ENCODE measurements around the gene HSPA12A.

HSPA12A gene

GRCh38 chr10:116764979-116765378, 22.6 kb upstream of the HSPA12A start:
- no peaks in the 10 kb centered on the region for H3K36me3 ChIP-seq (ENCODE audit: insufficient read depth, low read length)
- H3K9ac ChIP-seq (ENCODE audit: low read depth, low read length) = no peak overlapping the region
- H3K4me1 ChIP-seq (ENCODE audit: insufficient read depth, low read length) = peaks cover 8% of the 10 kb centered on the region; the same call in 1 of the 2 replicates

GRCh38 chr10:116763440-116763839, 21.1 kb upstream of the HSPA12A start:
- Histone ChIP-seq H3K9ac (ENCODE audit: low read depth, low read length) (no peak overlapping the region), H3K36me3 (ENCODE audit: insufficient read depth, low read length) (no peaks in the 10 kb centered on the region), H3K9me3 (ENCODE audit: control insufficient read depth, insufficient read depth, low read length) (peaks cover 14% of the 10 kb centered on the region), H3K4me1 (ENCODE audit: insufficient read depth, low read length) (peaks cover 8% of the 10 kb centered on the region; the same call in 1 of the 2 replicates)

More at GRCh38 chr10:116764979-116765378, 22.6 kb upstream of the HSPA12A start:
- peaks cover 11% of the 10 kb centered on the region for H3K9me3 ChIP-seq (ENCODE audit: control insufficient read depth, insufficient read depth, low read length)

GRCh38 chr10:116761883-116762282, 19.5 kb upstream of the HSPA12A start:
- no peaks in the 10 kb centered on the region for H3K36me3 ChIP-seq (ENCODE audit: insufficient read depth, low read length)
- H3K9me3 ChIP-seq (ENCODE audit: control insufficient read depth, insufficient read depth, low read length) = peaks cover 14% of the 10 kb centered on the region
- no peak overlapping the region for H3K9ac ChIP-seq (ENCODE audit: low read depth, low read length)
- peaks cover 3% of the 10 kb centered on the region; the same call in 1 of the 2 replicates for H3K4me1 ChIP-seq (ENCODE audit: insufficient read depth, low read length)

- H3K9ac ChIP-seq (ENCODE audit: low read depth, low read length) = no peak overlapping the region
- H3K9me3 ChIP-seq (ENCODE audit: control insufficient read depth, insufficient read depth, low read length) = peaks cover 14% of the 10 kb centered on the region
- H3K4me1 ChIP-seq (ENCODE audit: insufficient read depth, low read length) = peaks cover 3% of the 10 kb centered on the region; the same call in 1 of the 2 replicates
- no peaks in the 10 kb centered on the region for H3K36me3 ChIP-seq (ENCODE audit: insufficient read depth, low read length)
These were observed 18.6 kb upstream of the HSPA12A start for GRCh38 chr10:116760919-116761318.

GRCh38 chr10:116757246-116757645, 14.9 kb upstream of the HSPA12A start:
- Histone ChIP-seq H3K9me3 (ENCODE audit: control insufficient read depth, insufficient read depth, low read length) (peaks cover 9% of the 10 kb centered on the region), H3K36me3 (ENCODE audit: insufficient read depth, low read length) (no peaks in the 10 kb centered on the region), H3K4me1 (ENCODE audit: insufficient read depth, low read length) (peaks cover 3% of the 10 kb centered on the region; the same call in 1 of the 2 replicates), H3K9ac (ENCODE audit: low read depth, low read length) (no peak overlapping the region)

- peaks cover 9% of the 10 kb centered on the region for H3K9me3 ChIP-seq (ENCODE audit: control insufficient read depth, insufficient read depth, low read length)
- peaks cover 3% of the 10 kb centered on the region; the same call in 1 of the 2 replicates for H3K4me1 ChIP-seq (ENCODE audit: insufficient read depth, low read length)
- H3K9ac ChIP-seq (ENCODE audit: low read depth, low read length) = no peak overlapping the region
- H3K36me3 ChIP-seq (ENCODE audit: insufficient read depth, low read length) = no peaks in the 10 kb centered on the region
These were observed 13.9 kb upstream of the HSPA12A start for GRCh38 chr10:116756277-116756676.

- H3K4me1 ChIP-seq (ENCODE audit: insufficient read depth, low read length) = peaks cover 3% of the 10 kb centered on the region; the same call in 1 of the 2 replicates
- H3K9ac ChIP-seq (ENCODE audit: low read depth, low read length) = no peak overlapping the region
- H3K9me3 ChIP-seq (ENCODE audit: control insufficient read depth, insufficient read depth, low read length) = no peaks in the 10 kb centered on the region
- no peaks in the 10 kb centered on the region for H3K36me3 ChIP-seq (ENCODE audit: insufficient read depth, low read length)
These were observed 11.4 kb upstream of the HSPA12A start for GRCh38 chr10:116753759-116754158.

- no peaks in the 10 kb centered on the region for H3K36me3 ChIP-seq (ENCODE audit: insufficient read depth, low read length)
- no peak overlapping the region for H3K9ac ChIP-seq (ENCODE audit: low read depth, low read length)
- H3K4me1 ChIP-seq (ENCODE audit: insufficient read depth, low read length) = peaks cover 3% of the 10 kb centered on the region; the same call in 1 of the 2 replicates
- H3K9me3 ChIP-seq (ENCODE audit: control insufficient read depth, insufficient read depth, low read length) = no peaks in the 10 kb centered on the region
These were observed 10.8 kb upstream of the HSPA12A start for GRCh38 chr10:116752969-116753665.

- H3K9me3 ChIP-seq (ENCODE audit: control insufficient read depth, insufficient read depth, low read length) = no peaks in the 10 kb centered on the region
- H3K36me3 ChIP-seq (ENCODE audit: insufficient read depth, low read length) = no peaks in the 10 kb centered on the region
- no peak overlapping the region for H3K9ac ChIP-seq (ENCODE audit: low read depth, low read length)
- peaks cover 3% of the 10 kb centered on the region; the same call in 1 of the 2 replicates for H3K4me1 ChIP-seq (ENCODE audit: insufficient read depth, low read length)
These were observed 10.2 kb upstream of the HSPA12A start for GRCh38 chr10:116752563-116752962.

GRCh38 chr10:116748471-116748870, 6.1 kb upstream of the HSPA12A start:
- Histone ChIP-seq H3K9ac (ENCODE audit: low read depth, low read length) (no peak overlapping the region), H3K9me3 (ENCODE audit: control insufficient read depth, insufficient read depth, low read length) (no peaks in the 10 kb centered on the region), H3K36me3 (ENCODE audit: insufficient read depth, low read length) (no peaks in the 10 kb centered on the region), H3K4me1 (ENCODE audit: insufficient read depth, low read length) (no peaks in the 10 kb centered on the region)

- no peak overlapping the region for H3K9ac ChIP-seq (ENCODE audit: low read depth, low read length)
- no peaks in the 10 kb centered on the region for H3K4me1 ChIP-seq (ENCODE audit: insufficient read depth, low read length)
- H3K9me3 ChIP-seq (ENCODE audit: control insufficient read depth, insufficient read depth, low read length) = no peaks in the 10 kb centered on the region
- no peaks in the 10 kb centered on the region for H3K36me3 ChIP-seq (ENCODE audit: insufficient read depth, low read length)
These were observed 5.7 kb upstream of the HSPA12A start for GRCh38 chr10:116748041-116748440.

GRCh38 chr10:116747325-116747724, 5.0 kb upstream of the HSPA12A start:
- H3K9me3 ChIP-seq (ENCODE audit: control insufficient read depth, insufficient read depth, low read length) = no peaks in the 10 kb centered on the region
- no peaks in the 10 kb centered on the region for H3K4me1 ChIP-seq (ENCODE audit: insufficient read depth, low read length)
- no peak overlapping the region for H3K9ac ChIP-seq (ENCODE audit: low read depth, low read length)
- H3K36me3 ChIP-seq (ENCODE audit: insufficient read depth, low read length) = no peaks in the 10 kb centered on the region

GRCh38 chr10:116744885-116745284, 2.5 kb upstream of the HSPA12A start:
- no peaks in the 10 kb centered on the region for H3K9me3 ChIP-seq (ENCODE audit: control insufficient read depth, insufficient read depth, low read length)
- no peaks in the 10 kb centered on the region for H3K4me1 ChIP-seq (ENCODE audit: insufficient read depth, low read length)
- no peak overlapping the region for H3K9ac ChIP-seq (ENCODE audit: low read depth, low read length)

GRCh38 chr10:116744163-116744753, 1.9 kb upstream of the HSPA12A start:
- Histone ChIP-seq H3K4me1 (ENCODE audit: insufficient read depth, low read length) (no peaks in the 10 kb centered on the region), H3K36me3 (ENCODE audit: insufficient read depth, low read length) (no peaks in the 10 kb centered on the region), H3K9ac (ENCODE audit: low read depth, low read length) (no peak overlapping the region), H3K9me3 (ENCODE audit: control insufficient read depth, insufficient read depth, low read length) (no peaks in the 10 kb centered on the region)

More at GRCh38 chr10:116744885-116745284, 2.5 kb upstream of the HSPA12A start:
- no peaks in the 10 kb centered on the region for H3K36me3 ChIP-seq (ENCODE audit: insufficient read depth, low read length)

Data from ES-I3 (cell line).